ENCODE data around the gene ADARB1.
A peak's percentile ranks its signal among the peaks of the same experiment; 100 is the strongest.

The ADARB1 gene

GRCh38 chr21:45034556-45035476 lies 39.6 kb upstream of the ADARB1 start:
- DNase-seq = peak in 1 of 42 donors; percentile 20
- intact Hi-C loops (cut with DNase I) = no loop called here

DNA sequence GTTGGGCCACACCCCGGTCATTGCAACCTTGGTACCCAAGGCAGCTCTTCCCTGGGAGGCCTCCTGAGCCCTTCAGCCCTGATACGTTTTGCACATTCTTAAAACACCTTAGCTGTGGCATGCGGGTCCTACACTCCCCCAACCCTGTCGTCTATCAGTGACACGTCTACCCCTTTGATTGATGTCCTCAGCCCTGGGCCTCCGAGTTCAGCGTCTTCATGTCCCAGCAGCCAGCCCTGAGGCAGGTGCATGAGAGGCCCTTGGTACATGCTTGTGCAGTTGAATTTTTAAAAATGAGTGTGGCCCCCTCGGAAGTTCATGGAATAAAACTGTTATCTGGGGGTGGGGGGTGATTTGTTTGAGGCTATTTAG lies 38.9 kb upstream of the ADARB1 start:
- intact Hi-C loops (cut with DNase I) = no loop called here
- peak in 2 of 42 donors; percentile 7 to 26 for DNase-seq

DNA sequence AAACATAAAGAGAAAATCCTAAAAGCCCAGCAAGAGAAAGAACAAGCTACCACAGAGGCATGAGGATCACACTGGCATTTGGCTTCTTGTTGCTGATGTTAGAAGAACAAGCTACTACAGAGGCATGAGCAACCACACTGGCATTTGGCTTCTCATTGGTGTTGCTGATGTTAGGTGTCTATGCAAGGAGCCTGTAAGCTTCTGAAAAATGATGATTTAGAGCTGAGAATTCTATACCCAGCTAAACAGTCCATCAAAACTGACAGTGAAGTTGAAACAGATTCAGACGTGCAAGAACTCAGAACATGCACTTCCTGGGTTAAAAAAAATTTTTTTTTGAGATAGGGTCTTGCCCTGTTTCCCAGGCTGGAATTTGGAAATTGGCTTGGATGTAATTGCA lies 37.8 kb upstream of the ADARB1 start:
- intact Hi-C loops (cut with DNase I) = no loop called here

GRCh38 chr21:45037986-45038385 lies 36.4 kb upstream of the ADARB1 start:
- DNase-seq = peak in 2 of 42 donors; percentile 10 to 12

More for the DNA sequence above, 37.8 kb upstream of the ADARB1 start:
- DNase-seq = no peak

GRCh38 chr21:45039317-45040156 lies 34.8 kb upstream of the ADARB1 start:
- no peak for DNase-seq

More at GRCh38 chr21:45037986-45038385, 36.4 kb upstream of the ADARB1 start:
- intact Hi-C loops (cut with DNase I) = no loop called here

GRCh38 chr21:45040157-45040711 lies 34.1 kb upstream of the ADARB1 start:
- intact Hi-C loops (cut with DNase I) = no loop called here
- peak in 1 of 42 donors; percentile 17 for DNase-seq

More at GRCh38 chr21:45039317-45040156, 34.8 kb upstream of the ADARB1 start:
- intact Hi-C loops (cut with DNase I) = no loop called here

DNA sequence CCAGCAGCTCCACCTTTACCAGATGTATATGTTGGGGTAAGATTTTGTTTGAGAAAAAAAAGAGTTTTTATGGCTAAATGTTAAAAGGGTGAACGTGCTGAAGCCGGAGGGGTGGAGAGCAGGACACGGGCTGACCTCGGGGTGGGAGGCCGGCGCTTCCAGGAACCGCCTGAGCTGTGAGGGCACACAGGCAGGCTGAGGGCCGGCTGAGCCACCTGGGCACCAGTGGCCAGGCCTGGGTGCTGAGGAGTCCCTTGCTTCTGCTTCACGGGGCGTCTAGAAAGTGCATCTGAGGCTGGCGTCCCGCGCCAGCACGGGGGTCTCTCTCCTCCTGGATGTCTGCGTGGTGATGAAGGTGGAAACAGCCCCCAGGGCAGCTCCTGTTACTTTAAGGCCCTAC lies 33.6 kb upstream of the ADARB1 start:
- intact Hi-C loops (cut with DNase I) = no loop called here
- peak in 1 of 42 donors; percentile 17 for DNase-seq

DNA sequence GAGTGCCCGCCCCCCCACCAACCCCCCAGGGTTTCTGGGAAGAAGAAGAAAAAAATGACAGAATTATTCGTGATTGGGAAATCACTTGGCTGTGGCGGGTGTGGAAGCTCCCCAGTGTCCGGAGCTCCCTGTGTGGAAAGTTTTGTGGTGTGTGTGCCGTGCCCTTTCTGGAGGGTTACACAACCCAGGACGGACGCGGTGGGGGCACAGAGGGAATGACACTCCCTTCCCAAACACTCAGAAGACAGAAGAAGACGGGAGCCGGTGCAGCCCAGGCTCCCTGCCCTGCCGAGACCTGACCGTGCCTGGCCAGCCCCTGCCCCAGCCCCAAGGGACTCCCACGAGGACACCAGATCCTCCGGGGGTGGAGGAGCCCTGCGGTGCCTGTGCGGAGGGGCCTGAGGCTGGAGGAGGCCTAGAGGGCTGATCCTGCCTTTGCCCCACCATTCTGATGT lies 33.0 kb upstream of the ADARB1 start:
- intact Hi-C loops (cut with DNase I) = no loop called here
- DNase-seq = peak in 2 of 42 donors; percentile 6 to 42

DNA sequence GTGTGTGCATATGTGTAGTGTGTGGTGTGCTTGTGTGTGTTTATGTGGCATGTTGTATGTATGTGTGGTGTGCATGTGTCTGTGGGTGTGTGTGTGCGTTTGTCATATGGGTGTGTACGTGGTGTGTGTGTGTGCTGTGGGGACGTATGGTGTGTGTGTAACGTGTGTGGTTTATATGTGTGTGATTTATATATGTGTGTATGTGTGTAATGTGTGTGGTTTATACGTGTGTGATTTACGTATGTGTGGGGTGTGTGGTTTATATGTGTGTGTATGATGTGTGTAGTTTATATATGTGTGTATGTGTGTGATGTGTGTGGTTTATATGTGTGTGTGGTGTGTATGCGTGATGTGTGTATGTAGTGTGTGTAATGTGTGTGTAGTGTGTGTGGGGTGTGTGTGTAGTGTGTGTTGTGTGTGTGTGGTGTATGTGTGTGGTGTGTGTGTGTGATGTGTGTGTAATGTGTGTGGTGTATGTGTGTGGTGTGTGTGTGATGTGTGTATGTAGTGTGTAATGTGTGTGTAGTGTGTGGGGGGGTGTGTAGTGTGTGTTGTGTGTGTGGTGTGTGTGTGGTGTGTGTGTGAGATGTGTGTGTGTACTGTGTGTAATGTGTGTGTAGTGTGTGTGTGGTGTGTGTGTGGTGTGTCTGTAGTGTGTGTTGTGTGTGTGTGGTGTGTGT lies 32.3 kb upstream of the ADARB1 start:
- intact Hi-C loops (cut with DNase I) = no loop called here
- DNase-seq = no peak

GRCh38 chr21:45042664-45043161 lies 31.7 kb upstream of the ADARB1 start:
- no peak for DNase-seq
- intact Hi-C loops (cut with DNase I) = no loop called here

DNA sequence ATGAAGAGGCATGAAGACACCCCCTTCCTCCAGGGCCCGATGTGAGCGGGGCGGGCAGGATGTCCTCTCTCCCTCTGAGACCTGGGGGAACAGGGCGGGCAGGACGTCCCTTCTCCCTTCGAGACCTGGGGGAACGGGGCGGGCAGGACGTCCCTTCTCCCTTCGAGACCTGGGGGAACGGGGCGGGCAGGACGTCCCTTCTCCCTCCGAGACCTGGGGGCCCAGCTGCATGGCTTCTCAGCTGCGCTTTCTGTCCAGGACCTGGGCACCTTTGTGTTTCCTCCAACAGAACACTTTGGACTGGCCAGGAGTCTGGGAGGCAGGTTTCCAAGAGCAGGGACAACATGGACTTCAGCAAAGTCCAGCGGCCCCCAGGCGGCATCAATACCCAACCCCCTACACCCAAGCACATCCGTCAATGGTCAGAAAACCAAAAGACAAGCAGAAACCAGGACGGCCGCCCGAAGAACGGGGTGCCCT lies 30.8 kb upstream of the ADARB1 start:
- no peak for DNase-seq
- intact Hi-C loops (cut with DNase I) = no loop called here

DNA sequence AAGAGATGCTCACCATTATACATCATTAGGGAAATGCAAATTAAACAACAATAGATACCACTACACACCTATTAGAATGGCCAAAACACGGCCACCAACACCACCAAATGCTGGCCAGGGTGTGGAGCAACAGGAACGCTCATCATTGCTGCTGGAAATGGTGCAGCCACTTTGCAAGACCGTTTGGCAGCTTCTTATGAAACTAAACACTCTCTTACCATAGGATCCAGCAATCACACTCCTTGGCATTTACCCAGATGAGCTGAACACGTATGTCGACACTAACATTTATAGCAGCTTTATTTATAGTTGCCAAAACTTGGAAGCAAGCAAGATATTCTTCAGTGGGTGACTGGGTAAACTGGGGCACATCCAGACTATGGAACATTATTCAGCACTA lies 28.9 kb upstream of the ADARB1 start:
- no peak for DNase-seq
- intact Hi-C loops (cut with DNase I) = no loop called here

DNA sequence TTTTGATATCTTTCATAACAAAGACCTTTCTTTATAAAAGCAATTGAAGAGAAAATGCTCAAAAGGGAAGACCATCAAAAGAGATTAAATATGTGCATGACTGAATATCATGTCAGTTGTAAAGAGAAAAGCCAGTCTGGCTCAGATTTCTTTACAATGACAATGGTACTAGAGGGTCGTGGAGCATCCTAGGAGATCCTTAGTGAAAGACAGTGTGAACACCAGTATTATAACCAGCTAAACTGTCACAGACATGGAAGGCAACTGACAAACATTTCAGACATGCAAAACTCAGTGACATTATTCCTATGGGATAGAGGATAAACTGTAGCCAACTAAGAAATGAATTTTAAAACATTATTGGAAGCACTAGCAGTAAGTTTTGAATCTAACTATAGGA lies 27.1 kb upstream of the ADARB1 start:
- DNase-seq = no peak
- intact Hi-C loops (cut with DNase I) = no loop called here

- no peak for DNase-seq
- intact Hi-C loops (cut with DNase I) = no loop called here
Measured at GRCh38 chr21:45048026-45048698, 26.2 kb upstream of the ADARB1 start.

DNA sequence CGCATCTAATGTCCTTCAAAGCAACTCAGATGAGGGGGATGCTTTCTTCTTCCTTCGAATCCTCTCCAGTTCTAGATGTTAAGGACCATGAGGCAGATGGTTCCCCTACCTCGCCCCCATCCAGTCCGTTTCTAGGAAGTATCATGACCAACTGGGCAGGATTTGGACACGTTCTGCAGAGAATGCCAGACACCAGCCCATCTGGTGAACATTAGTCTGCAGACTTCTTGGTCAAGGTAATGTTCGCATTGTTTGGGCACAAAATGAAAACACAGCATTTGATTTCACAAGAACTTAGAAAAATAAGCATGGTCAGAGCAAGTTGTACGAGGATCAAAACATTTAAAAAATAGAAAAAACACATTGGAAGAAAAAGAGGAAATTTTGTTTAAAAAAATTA lies 25.4 kb upstream of the ADARB1 start:
- intact Hi-C loops (cut with DNase I) = no loop called here
- DNase-seq = no peak

GRCh38 chr21:45049714-45050344 lies 24.6 kb upstream of the ADARB1 start:
- intact Hi-C loops (cut with DNase I) = no loop called here
- no peak for DNase-seq

DNA sequence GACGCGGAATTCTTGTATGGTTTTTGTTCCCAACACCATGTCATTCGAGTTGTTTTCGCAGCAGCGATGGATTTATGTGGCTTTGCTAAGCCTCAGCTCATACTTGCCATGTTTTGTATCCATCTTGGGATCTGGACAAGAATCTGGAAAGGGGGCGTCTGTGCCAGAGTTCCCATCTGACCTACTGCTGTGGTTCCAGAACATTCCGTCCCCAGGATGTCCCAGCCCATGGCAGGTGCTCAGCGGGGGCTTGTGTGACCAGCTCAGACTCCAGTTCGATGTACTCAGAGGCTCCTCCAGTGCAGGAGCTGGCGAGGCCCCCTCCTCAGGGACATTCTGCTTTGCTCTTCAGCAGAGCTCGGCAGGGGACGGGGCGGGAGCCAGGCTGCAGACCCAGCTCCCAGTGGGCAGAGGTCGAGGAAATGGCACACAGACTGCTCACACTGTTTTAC lies 24.0 kb upstream of the ADARB1 start:
- intact Hi-C loops (cut with DNase I) = no loop called here
- peak in 1 of 42 donors; percentile 4 for DNase-seq
